Esophagus squamous epithelium (tissue), 4 donors: ENCODE results near the gene NRXN3.

Experiments used
- POLR2A ChIP-seq, 4 donors: fragments of 450-650 bp; IDR thresholded peaks; one replicate each; pipeline ENCODE4 v1.6.1; 2017; ENCODE audit warnings: antibody characterized with exemption in 4 of 4, mild to moderate bottlenecking in 4 of 4, moderate library complexity in 3 of 4
- TF ChIP-seq, protein P1 (sequence below), 6 experiments: fragments of 450-650 bp in 4 of 6; fragments of 200-600 bp in 2 of 6; sonication (generic) in 2 of 6; IDR thresholded peaks; one replicate each; pipeline ENCODE4 v1.5.1; 2016 to 2019; ENCODE audit warnings: antibody characterized with exemption in 6 of 6, mild to moderate bottlenecking in 4 of 6, moderate library complexity in 4 of 6

DNA sequence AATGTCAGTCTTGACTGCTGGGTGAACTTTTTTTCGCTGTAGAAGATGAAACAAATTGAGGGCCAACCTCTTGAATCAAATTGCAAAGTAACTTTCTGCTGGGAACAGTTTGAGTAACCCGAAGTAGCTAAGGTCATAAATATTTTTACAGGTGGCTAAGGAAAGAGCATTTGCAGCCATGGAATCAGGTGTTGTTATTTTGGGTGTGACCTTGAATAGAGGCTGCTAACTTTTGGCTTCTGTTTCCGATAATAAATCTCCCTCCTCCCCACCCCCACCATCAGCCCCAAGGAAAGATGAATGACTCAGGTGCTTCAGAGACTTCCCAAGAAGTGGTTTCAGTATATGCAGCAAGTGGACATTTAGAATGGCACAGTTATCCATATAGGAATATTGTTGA, 1469.4 kb downstream of the NRXN3 start:
- TF ChIP-seq, protein P1, sequence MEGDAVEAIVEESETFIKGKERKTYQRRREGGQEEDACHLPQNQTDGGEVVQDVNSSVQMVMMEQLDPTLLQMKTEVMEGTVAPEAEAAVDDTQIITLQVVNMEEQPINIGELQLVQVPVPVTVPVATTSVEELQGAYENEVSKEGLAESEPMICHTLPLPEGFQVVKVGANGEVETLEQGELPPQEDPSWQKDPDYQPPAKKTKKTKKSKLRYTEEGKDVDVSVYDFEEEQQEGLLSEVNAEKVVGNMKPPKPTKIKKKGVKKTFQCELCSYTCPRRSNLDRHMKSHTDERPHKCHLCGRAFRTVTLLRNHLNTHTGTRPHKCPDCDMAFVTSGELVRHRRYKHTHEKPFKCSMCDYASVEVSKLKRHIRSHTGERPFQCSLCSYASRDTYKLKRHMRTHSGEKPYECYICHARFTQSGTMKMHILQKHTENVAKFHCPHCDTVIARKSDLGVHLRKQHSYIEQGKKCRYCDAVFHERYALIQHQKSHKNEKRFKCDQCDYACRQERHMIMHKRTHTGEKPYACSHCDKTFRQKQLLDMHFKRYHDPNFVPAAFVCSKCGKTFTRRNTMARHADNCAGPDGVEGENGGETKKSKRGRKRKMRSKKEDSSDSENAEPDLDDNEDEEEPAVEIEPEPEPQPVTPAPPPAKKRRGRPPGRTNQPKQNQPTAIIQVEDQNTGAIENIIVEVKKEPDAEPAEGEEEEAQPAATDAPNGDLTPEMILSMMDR (IDR thresholded peaks at IDR 0.05): no peak
- no peak for TF ChIP-seq POLR2A (IDR thresholded peaks at IDR 0.05)
